ENCODE data around the gene FBXO36. TPM values are rescaled to one million over a fixed set of nuclear protein-coding genes. Genes with fewer than 3 reads are reported as not detected.

The FBXO36 gene
- total RNA-seq, 1 experiment from 2014 or later = 3.0 TPM

DNA sequence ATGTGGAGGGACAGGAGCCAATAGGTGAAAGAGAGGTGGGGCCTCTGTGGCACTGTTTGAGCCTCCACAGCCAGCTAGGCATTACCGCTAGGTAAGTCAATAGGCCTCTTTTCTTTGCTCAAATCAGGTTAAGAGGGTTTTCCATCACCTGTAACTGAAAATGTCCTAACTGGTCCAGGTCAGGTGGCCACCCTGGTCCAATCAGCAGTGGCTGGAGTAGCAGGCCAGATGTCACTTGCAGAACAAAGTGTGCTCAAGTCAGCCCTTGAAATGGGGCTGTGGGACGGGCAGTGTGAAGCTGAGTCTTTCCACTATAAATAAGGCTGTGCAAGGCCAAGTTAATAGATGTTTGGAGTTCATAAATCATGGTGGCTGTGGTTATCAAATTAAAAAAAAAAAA is 20.9 kb downstream of the FBXO36 start:
- Histone ChIP-seq H2AFZ (ENCODE audit: low read length) (no peak overlapping the region), H3K9me3 (ENCODE audit: control insufficient read depth, low read depth, low read length) (no peaks in the 10 kb centered on the region), H2BK120ac (ENCODE audit: low read depth, low read length, poor library complexity, severe bottlenecking) (no peak overlapping the region), H3K18ac (ENCODE audit: insufficient read length, low read depth, low read length) (no peak overlapping the region), H3K79me2 (ENCODE audit: insufficient read depth, low read length) (no peaks in the 10 kb centered on the region), H2BK5ac (ENCODE audit: insufficient read length, low read length) (no peak overlapping the region), H3K23ac (ENCODE audit: insufficient read length, low read depth, low read length) (no peak overlapping the region), H4K91ac (ENCODE audit: insufficient read length, low read depth, low read length) (no peak overlapping the region), H3T11ph (ENCODE audit: low read length) (no peak overlapping the region), H3K14ac (ENCODE audit: insufficient read depth, low read length) (no peak overlapping the region), H4K5ac (ENCODE audit: insufficient read length, low read depth, low read length) (no peak overlapping the region), H2AK5ac (ENCODE audit: insufficient read length, low read length) (no peak overlapping the region), H2BK12ac (ENCODE audit: insufficient read length, low read depth, low read length) (no peak overlapping the region), H3K27me3 (ENCODE audit: insufficient read depth, low read length) (no peaks in the 10 kb centered on the region), H4K8ac (replicated peaks; ENCODE audit: insufficient read length, low read depth, low read length) (no peak overlapping the region), H3K4ac (ENCODE audit: low read depth, low read length) (no peak overlapping the region), H3K79me1 (ENCODE audit: insufficient read depth, low read depth, low read length, poor library complexity, severe bottlenecking) (no peaks in the 10 kb centered on the region), H2BK15ac (ENCODE audit: low read depth, low read length) (no peak overlapping the region), H2BK20ac (ENCODE audit: low read depth, low read length, poor library complexity, severe bottlenecking) (no peak overlapping the region), H3K4me1 (ENCODE audit: insufficient read depth, low read length) (no peaks in the 10 kb centered on the region; the same call in 1 of the 2 replicates), H3K27ac (ENCODE audit: insufficient read length, low read depth, low read length) (no peak overlapping the region), H3K56ac (ENCODE audit: insufficient read length, low read depth, low read length) (no peak overlapping the region), H3K9ac (ENCODE audit: extremely low read depth, insufficient read length, low read length) (no peak overlapping the region), H3K23me2 (ENCODE audit: insufficient read length, low read depth, low read length, poor library complexity, severe bottlenecking) (no peaks in the 10 kb centered on the region), H3K4me2 (ENCODE audit: insufficient read depth, insufficient read length, low read length) (no peak overlapping the region), H4K20me1 (ENCODE audit: control insufficient read depth, insufficient read depth, insufficient read length) (no peaks in the 10 kb centered on the region)
- H3K4me3 Mint-ChIP-seq = no peak overlapping the region
- no CpG with 5 or more reads among the region's 2 CpGs for WGBS (ENCODE audit: extremely low coverage, insufficient read length, low lambda C conversion rate)
- peaks cover 6 to 13% of the 10 kb centered on the region in 2 experiments for H3K4me1 Mint-ChIP-seq
- H3K27ac Mint-ChIP-seq = no peak overlapping the region
- H3K36me3 Mint-ChIP-seq (ENCODE audit: insufficient read depth in 1 of 3, low read depth in 3 of 3) = peaks cover 3 to 8% (median 3%) of the 10 kb centered on the region in 3 experiments; a peak in 5 of 7 replicates
- no peaks in the 10 kb centered on the region; a peak in 1 of 5 replicates for H3K9me3 Mint-ChIP-seq
- TF ChIP-seq, protein P1, sequence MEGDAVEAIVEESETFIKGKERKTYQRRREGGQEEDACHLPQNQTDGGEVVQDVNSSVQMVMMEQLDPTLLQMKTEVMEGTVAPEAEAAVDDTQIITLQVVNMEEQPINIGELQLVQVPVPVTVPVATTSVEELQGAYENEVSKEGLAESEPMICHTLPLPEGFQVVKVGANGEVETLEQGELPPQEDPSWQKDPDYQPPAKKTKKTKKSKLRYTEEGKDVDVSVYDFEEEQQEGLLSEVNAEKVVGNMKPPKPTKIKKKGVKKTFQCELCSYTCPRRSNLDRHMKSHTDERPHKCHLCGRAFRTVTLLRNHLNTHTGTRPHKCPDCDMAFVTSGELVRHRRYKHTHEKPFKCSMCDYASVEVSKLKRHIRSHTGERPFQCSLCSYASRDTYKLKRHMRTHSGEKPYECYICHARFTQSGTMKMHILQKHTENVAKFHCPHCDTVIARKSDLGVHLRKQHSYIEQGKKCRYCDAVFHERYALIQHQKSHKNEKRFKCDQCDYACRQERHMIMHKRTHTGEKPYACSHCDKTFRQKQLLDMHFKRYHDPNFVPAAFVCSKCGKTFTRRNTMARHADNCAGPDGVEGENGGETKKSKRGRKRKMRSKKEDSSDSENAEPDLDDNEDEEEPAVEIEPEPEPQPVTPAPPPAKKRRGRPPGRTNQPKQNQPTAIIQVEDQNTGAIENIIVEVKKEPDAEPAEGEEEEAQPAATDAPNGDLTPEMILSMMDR (conservative IDR thresholded peaks at IDR 0.05) = no peak
- no peak for DNase-seq
- no peaks in the 10 kb centered on the region for H3K27me3 Mint-ChIP-seq (ENCODE audit: low read depth)

All from H9 (cell line).